Amygdala (tissue), 56 donors: Measurements from ENCODE around the gene TOM1L2.
"Not testable (repeated sequence)": the region's sequence is repeated elsewhere in the genome, so short reads cannot be mapped to it uniquely, and the experiment has no call there.

Source experiments
- DNase-seq, 56 donors: peaks; one replicate each; lab custom pipeline; 2025; lab: John Stamatoyannopoulos, UW

Gene TOM1L2

GRCh38 chr17:17975436-17975835 lies 3.2 kb upstream of the TOM1L2 start:
- DNase-seq: no peak

- no peak for DNase-seq
Measured at GRCh38 chr17:17972952-17973254, 703 bp upstream of the TOM1L2 start.

- peak in 27 of 56 donors; percentile 17 to 82 (median 57) for DNase-seq
Measured at GRCh38 chr17:17971431-17972125, 622 bp downstream of the TOM1L2 start.

GRCh38 chr17:17970699-17971430 lies 1.3 kb downstream of the TOM1L2 start:
- no peak for DNase-seq

GRCh38 chr17:17966399-17966798 lies 5.8 kb downstream of the TOM1L2 start:
- no peak for DNase-seq

GRCh38 chr17:17965152-17965721 lies 7.0 kb downstream of the TOM1L2 start:
- no peak for DNase-seq

- DNase-seq: no peak
Measured at GRCh38 chr17:17964710-17965109, 7.5 kb downstream of the TOM1L2 start.

- no peak for DNase-seq
Measured at GRCh38 chr17:17963694-17964436, 8.3 kb downstream of the TOM1L2 start.

- DNase-seq: peak in 4 of 56 donors; percentile 11 to 34 (median 18)
Measured at GRCh38 chr17:17963066-17963465, 9.1 kb downstream of the TOM1L2 start.

- DNase-seq: no peak
Measured at GRCh38 chr17:17960500-17961030, 11.6 kb downstream of the TOM1L2 start.

GRCh38 chr17:17959520-17960361 lies 12.5 kb downstream of the TOM1L2 start:
- DNase-seq: no peak

- DNase-seq: no peak
Measured at GRCh38 chr17:17958982-17959381, 13.2 kb downstream of the TOM1L2 start.

- no peak for DNase-seq
Measured at GRCh38 chr17:17957584-17957916, 14.7 kb downstream of the TOM1L2 start.

- not testable (repeated sequence) for DNase-seq
Measured at GRCh38 chr17:17955790-17956341, 16.3 kb downstream of the TOM1L2 start.

- DNase-seq: no peak
Measured at GRCh38 chr17:17954079-17954478, 18.1 kb downstream of the TOM1L2 start.

GRCh38 chr17:17952691-17953090 lies 19.5 kb downstream of the TOM1L2 start:
- no peak for DNase-seq

GRCh38 chr17:17951524-17951923 lies 20.7 kb downstream of the TOM1L2 start:
- DNase-seq: no peak

- no peak for DNase-seq
Measured at GRCh38 chr17:17950806-17951205, 21.4 kb downstream of the TOM1L2 start.

GRCh38 chr17:17950347-17950746 lies 21.9 kb downstream of the TOM1L2 start:
- DNase-seq: no peak

GRCh38 chr17:17947966-17948365 lies 24.2 kb downstream of the TOM1L2 start:
- DNase-seq: no peak
